ENCODE measurements around the gene DIPK1B. TPM values are rescaled to one million over a fixed set of nuclear protein-coding genes. Genes with fewer than 3 reads are reported as not detected.

The DIPK1B gene
- total and polyA plus RNA-seq, 10 donors: 5.2 to 26.5 (median 12.3) TPM

GRCh38 chr9:136707011-136707410, 5.4 kb upstream of the DIPK1B start:
- WGBS, 5 donors: 83 to 96% (median 93%) methylated on average over 7 of the region's 7 CpGs
- intact Hi-C loops (cut with DNase I; ENCODE audit: low total_unique reads): no loop called here
- H3K4me3 ChIP-seq: no peak overlapping the region

DNA sequence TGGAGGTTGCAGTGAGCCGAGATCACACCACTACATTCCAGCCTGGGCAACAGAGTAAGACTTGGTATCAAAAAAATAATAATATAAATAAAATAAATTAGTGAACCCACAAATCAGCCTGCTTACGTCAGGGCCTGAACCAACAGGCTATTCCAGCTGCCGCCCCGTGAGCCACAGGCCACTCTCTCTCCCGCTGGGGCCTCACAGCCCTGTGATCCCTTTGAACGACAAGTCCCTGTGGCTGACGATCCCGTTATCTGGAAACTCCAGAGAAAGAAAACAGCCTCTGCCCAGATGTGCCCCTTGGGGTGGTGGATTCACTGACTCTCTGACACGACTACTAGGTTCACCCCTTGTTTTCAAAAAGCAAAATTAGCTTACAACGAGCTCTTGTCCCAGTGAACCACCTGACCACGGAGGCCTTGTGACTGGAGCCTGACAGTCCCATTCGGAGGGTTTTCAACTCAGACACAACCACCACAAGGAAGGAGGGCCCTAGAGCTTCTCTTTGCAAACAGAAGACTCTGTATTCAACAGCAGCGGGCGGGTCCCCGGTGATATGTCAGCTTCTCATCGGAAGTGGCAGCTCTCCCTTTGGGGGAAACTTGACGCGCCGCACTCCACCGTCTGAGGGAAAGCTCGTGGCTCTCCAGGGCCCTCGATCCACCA, 4.4 kb upstream of the DIPK1B start:
- WGBS, 5 donors: 83 to 91% (median 86%) methylated on average over 22 of the region's 22 CpGs
- H3K36me3 ChIP-seq: no peaks in the 10 kb centered on the region
- DNase-seq: no peak
- intact Hi-C loops (cut with DNase I; ENCODE audit: low total_unique reads): no loop called here
- TF ChIP-seq POLR2A (IDR thresholded peaks at IDR 0.05) (no peak), POLR2AphosphoS5 (IDR thresholded peaks at IDR 0.05) (no peak), CTCF (IDR thresholded peaks at IDR 0.05 in 8 of 11, conservative IDR thresholded peaks at IDR 0.05 in 3 of 11) (no peak)
- H3K4me1 ChIP-seq: peaks cover 11 to 35% (median 24%) of the 10 kb centered on the region in 6 donors
- no peak overlapping the region for H3K27ac ChIP-seq
- peaks cover 0 to 34% (median 13%) of the 10 kb centered on the region in 7 donors for H3K27me3 ChIP-seq (replicated peaks in 1 of 7)
- no peak overlapping the region for H3K4me3 ChIP-seq
- H3K9me3 ChIP-seq: no peaks in the 10 kb centered on the region

More at GRCh38 chr9:136707011-136707410, 5.4 kb upstream of the DIPK1B start:
- H3K27me3 ChIP-seq (replicated peaks in 1 of 7): peaks cover 0 to 26% (median 6%) of the 10 kb centered on the region in 7 donors
- H3K4me1 ChIP-seq: peaks cover 5 to 34% (median 20%) of the 10 kb centered on the region in 6 donors
- no peaks in the 10 kb centered on the region for H3K9me3 ChIP-seq
- no peak for TF ChIP-seq POLR2A (IDR thresholded peaks at IDR 0.05)
- TF ChIP-seq CTCF (IDR thresholded peaks at IDR 0.05 in 8 of 11, conservative IDR thresholded peaks at IDR 0.05 in 3 of 11): no peak
- no peak for TF ChIP-seq POLR2AphosphoS5 (IDR thresholded peaks at IDR 0.05)
- H3K36me3 ChIP-seq: no peaks in the 10 kb centered on the region
- no peak overlapping the region for H3K27ac ChIP-seq
- DNase-seq: no peak

GRCh38 chr9:136709454-136710109, 2.8 kb upstream of the DIPK1B start:
- 88 to 95% (median 91%) methylated on average over 9 to 24 of the region's 24 CpGs for WGBS, 5 donors

More at GRCh38 chr9:136709454-136710109, 2.8 kb upstream of the DIPK1B start:
- no peak for TF ChIP-seq CTCF (IDR thresholded peaks at IDR 0.05 in 8 of 11, conservative IDR thresholded peaks at IDR 0.05 in 3 of 11)
- TF ChIP-seq POLR2AphosphoS5 (IDR thresholded peaks at IDR 0.05): no peak
- no peak for TF ChIP-seq POLR2A (IDR thresholded peaks at IDR 0.05)
- DNase-seq: no peak
- H3K4me3 ChIP-seq: no peak overlapping the region
- peaks cover 0 to 50% (median 29%) of the 10 kb centered on the region in 7 donors for H3K27me3 ChIP-seq (replicated peaks in 1 of 7)
- no peak overlapping the region for H3K27ac ChIP-seq
- intact Hi-C loops (cut with DNase I; ENCODE audit: low total_unique reads): no loop called here
- no peaks in the 10 kb centered on the region for H3K9me3 ChIP-seq
- H3K36me3 ChIP-seq: no peaks in the 10 kb centered on the region
- peaks cover 20 to 38% (median 33%) of the 10 kb centered on the region in 6 donors for H3K4me1 ChIP-seq
